NCI-H2227 treated with DMSO at 0.1 percent for 48 hours (cell line): ENCODE results near the gene OTOG.

ENCODE experiments used
- DNase-seq: peaks from one replicate; lab custom pipeline; 2025; lab: John Stamatoyannopoulos, UW

Gene OTOG

GRCh38 chr11:17633987-17634775 is 87.1 kb downstream of the OTOG start:
- DNase-seq, result no peak

- DNase-seq, result no peak
Measured at GRCh38 chr11:17634776-17635550, 87.9 kb downstream of the OTOG start.

GRCh38 chr11:17635551-17635938 is 88.5 kb downstream of the OTOG start:
- DNase-seq, result no peak

- no peak for DNase-seq
Measured at GRCh38 chr11:17636721-17637120, 89.7 kb downstream of the OTOG start.

- no peak for DNase-seq
Measured at GRCh38 chr11:17637901-17638300, 90.8 kb downstream of the OTOG start.

GRCh38 chr11:17638311-17638710 is 91.3 kb downstream of the OTOG start:
- no peak for DNase-seq

- no peak for DNase-seq
Measured at GRCh38 chr11:17639091-17639490, 92.0 kb downstream of the OTOG start.

- no peak for DNase-seq
Measured at GRCh38 chr11:17639781-17640180, 92.7 kb downstream of the OTOG start.

- DNase-seq, result no peak
Measured at GRCh38 chr11:17640493-17641164, 93.6 kb downstream of the OTOG start.

GRCh38 chr11:17641792-17642350 is 94.8 kb downstream of the OTOG start:
- DNase-seq, result no peak

- no peak for DNase-seq
Measured at GRCh38 chr11:17642370-17642769, 95.3 kb downstream of the OTOG start.

- no peak for DNase-seq
Measured at GRCh38 chr11:17642980-17643379, 95.9 kb downstream of the OTOG start.

GRCh38 chr11:17643506-17644405 is 96.7 kb downstream of the OTOG start:
- no peak for DNase-seq

- no peak for DNase-seq
Measured at GRCh38 chr11:17645190-17645970, 98.3 kb downstream of the OTOG start.

- no peak for DNase-seq
Measured at GRCh38 chr11:17646451-17647145, 99.5 kb downstream of the OTOG start.

- no peak for DNase-seq
Measured at GRCh38 chr11:17648528-17648927, 101.5 kb downstream of the OTOG start.

- DNase-seq, result no peak
Measured at GRCh38 chr11:17649261-17649660, 102.2 kb downstream of the OTOG start.

- DNase-seq, result no peak
Measured at GRCh38 chr11:17649696-17650095, 102.6 kb downstream of the OTOG start.

- DNase-seq, result no peak
Measured at GRCh38 chr11:17650127-17650911, 103.3 kb downstream of the OTOG start.
